GM12892 (cell line): ENCODE data around the gene ENAH.
"Not testable (repeated sequence)": the region's sequence is repeated elsewhere in the genome, so short reads cannot be mapped to it uniquely, and the experiment has no call there.

Source experiments
- POLR2A ChIP-seq: IDR thresholded peaks from 2 replicates; pipeline ENCODE4 v1.6.1; 2011; ENCODE audit warnings: low read depth, low read length, control low read depth
- POLR2AphosphoS5 ChIP-seq: IDR thresholded peaks from 2 replicates; pipeline ENCODE4 v1.6.1; 2011; ENCODE audit warnings: low read depth, low read length, control low read depth
- TAF1 ChIP-seq: IDR thresholded peaks from 2 replicates; pipeline ENCODE4 v1.6.1; 2011; ENCODE audit warnings: low read depth, mild to moderate bottlenecking, control low read depth, low read length, borderline replicate concordance

DNA sequence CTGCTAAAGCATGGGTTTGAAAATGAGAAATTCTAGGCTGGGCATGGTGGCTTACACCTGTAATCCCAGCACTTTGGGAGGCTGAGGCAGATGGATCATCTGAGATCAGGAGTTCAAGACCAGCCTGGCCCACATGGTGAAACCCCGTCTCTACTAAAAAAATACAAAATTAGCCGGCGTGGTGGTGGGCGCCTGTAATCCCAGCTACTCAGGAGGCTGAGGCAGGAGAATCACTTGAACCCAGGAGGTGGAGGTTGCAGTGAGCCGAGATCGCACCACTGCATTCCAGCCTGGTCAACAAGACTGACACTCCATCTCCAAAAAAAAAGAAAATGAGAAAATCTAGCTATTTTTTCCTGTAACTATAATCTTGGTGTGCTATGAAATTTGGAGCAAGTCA is 40.8 kb upstream of the ENAH start:
- not testable (repeated sequence) for TF ChIP-seq POLR2AphosphoS5, POLR2A, TAF1
